GM12878 (cell line): ENCODE measurements around the gene MYL12A. TPM values are rescaled to one million over a fixed set of nuclear protein-coding genes. Genes with fewer than 3 reads are reported as not detected.

Source experiments
- ATAC-seq: fragments of 200-7000 bp; cut with Tn5 transposase; 3 replicates; pipeline ENCODE4 v1.9.1; 2020; ENCODE audit warnings: mild to moderate bottlenecking, moderate library complexity
- BruUV-seq: library from RNA; stranded (reverse); fragments of 400-500 nt; replicated peaks from 2 replicates; lab custom pipeline; 2021; lab: Mats Ljungman, UMichigan
- CTCF ChIA-PET: fragments of 300-600 bp; sonication (Branson Sonifier 250); formaldehyde crosslinking; extraction: SDS; loops from one replicate; lab custom pipeline; 2021; ENCODE audit warnings: inconsistent platforms; lab: Yijun Ruan, JAX
- POLR2A ChIA-PET: fragments of 350-600 bp; formaldehyde crosslinking; extraction: SDS; loops from one replicate; lab custom pipeline; 2021; ENCODE audit warnings: inconsistent platforms; lab: Charles Lee
- RAD21 ChIA-PET: fragments of 300-600 bp; sonication (Branson Sonifier 250); formaldehyde crosslinking; loops from one replicate; lab custom pipeline; 2023; ENCODE audit warnings: antibody characterized with exemption; ENCODE audit not compliant: unreplicated experiment; lab: Charles Lee
- SMC1A ChIA-PET: fragments of 300-600 bp; sonication (Branson Sonifier 250); formaldehyde crosslinking; loops from one replicate; lab custom pipeline; 2023; ENCODE audit not compliant: unreplicated experiment, uncharacterized antibody; lab: Charles Lee
- DNase-seq: peaks from one replicate; pipeline ENCODE4 v3.0.0-alpha.2; 2011; ENCODE audit warnings: low read depth, low spot score
- FAIRE-seq: peaks from 3 replicates; lab custom pipeline; 2011; peaks lifted over from hg19 to GRCh38; lab: Jason Lieb, UNC
- H2AFZ ChIP-seq: 2 replicates; pipeline ENCODE4 v1.6.0; 2011; ENCODE audit warnings: low read depth, low read length, control low read depth; ENCODE audit not compliant: control insufficient read depth
- H3K27ac ChIP-seq: 2 replicates; pipeline ENCODE4 v1.5.1; 2011; ENCODE audit warnings: control low read depth; ENCODE audit not compliant: control insufficient read depth, insufficient read depth
- H3K27me3 ChIP-seq, 2 experiments: replicated peaks in 1 of 2; 2 replicates each; pipeline versions ENCODE4 v1.6.0 to v1.6.1; 2011; ENCODE audit warnings: low read length in 1 of 2; ENCODE audit not compliant: control insufficient read depth in 2 of 2, insufficient read depth in 2 of 2
- H3K36me3 ChIP-seq, 2 experiments: 2 replicates each; pipeline ENCODE4 v1.5.1; 2011; ENCODE audit warnings: low read length in 1 of 2; ENCODE audit not compliant: control insufficient read depth in 2 of 2, insufficient read depth in 2 of 2
- H3K4me1 ChIP-seq: 2 replicates; pipeline ENCODE4 v1.6.1; 2011; ENCODE audit warnings: mild to moderate bottlenecking, low read length, moderate library complexity, mixed read lengths; ENCODE audit not compliant: control insufficient read depth, insufficient read depth
- H3K4me2 ChIP-seq: 2 replicates; pipeline ENCODE4 v1.6.0; 2011; ENCODE audit warnings: control low read depth; ENCODE audit not compliant: control insufficient read depth, insufficient read depth
- H3K4me3 ChIP-seq: fragments of 200-600 bp; sonication (generic); 2 replicates; pipeline ENCODE4 v1.5.1; 2016
- H3K79me2 ChIP-seq: 2 replicates; pipeline ENCODE4 v1.6.0; 2011; ENCODE audit warnings: low read length; ENCODE audit not compliant: control insufficient read depth, insufficient read depth
- H3K9ac ChIP-seq: 2 replicates; pipeline ENCODE4 v1.8.0; 2011; ENCODE audit warnings: low read length, control low read depth, mixed read lengths; ENCODE audit not compliant: control insufficient read depth, insufficient read depth
- H3K9me3 ChIP-seq: replicated peaks from 3 replicates; pipeline ENCODE4 v1.5.1; 2011; ENCODE audit warnings: mild to moderate bottlenecking, low read length; ENCODE audit not compliant: control insufficient read depth, insufficient read depth
- H4K20me1 ChIP-seq: 2 replicates; pipeline ENCODE4 v1.6.0; 2011; ENCODE audit not compliant: control insufficient read depth, insufficient read depth
- BCL11A ChIP-seq: IDR thresholded peaks from 2 replicates; pipeline ENCODE4 v1.6.1; 2011; ENCODE audit warnings: low read depth, low read length
- CREB1 ChIP-seq: IDR thresholded peaks from 2 replicates; pipeline ENCODE4 v1.6.1; 2012; ENCODE audit warnings: low read depth, mild to moderate bottlenecking, inconsistent platforms
- CREM ChIP-seq: IDR thresholded peaks from 2 replicates; pipeline ENCODE4 v1.6.1; 2014; ENCODE audit warnings: antibody characterized with exemption, low read depth
- EP300 ChIP-seq, 2 experiments: fragments of 150-350 bp in 1 of 2; IDR thresholded peaks; 2 replicates each; pipeline ENCODE4 v1.6.1; 2011 to 2012; ENCODE audit warnings: low read depth in 2 of 2, low read length in 2 of 2, borderline replicate concordance in 1 of 2, improper control_type of control experiment in 1 of 2, inconsistent platforms in 1 of 2; ENCODE audit not compliant: control insufficient read depth in 1 of 2
- HDAC2 ChIP-seq: fragments of 200-600 bp; sonication (generic); IDR thresholded peaks from 2 replicates; pipeline ENCODE4 v1.6.1; 2017
- NFYB ChIP-seq: IDR thresholded peaks from 2 replicates; pipeline ENCODE4 v1.6.1; 2011; ENCODE audit warnings: low read depth, mild to moderate bottlenecking, low read length, improper control_type of control experiment, moderate library complexity; ENCODE audit not compliant: insufficient read depth
- NKRF ChIP-seq: fragments of 450-650 bp; conservative IDR thresholded peaks from 2 replicates; pipeline ENCODE4 v1.6.1; 2017; ENCODE audit warnings: mild to moderate bottlenecking, moderate library complexity
- USF1 ChIP-seq: IDR thresholded peaks from 2 replicates; pipeline ENCODE4 v1.6.1; 2011; ENCODE audit warnings: borderline replicate concordance, low read depth, mild to moderate bottlenecking, moderate library complexity, mixed read lengths, low read length; ENCODE audit not compliant: insufficient read depth; ENCODE audit errors: extremely low read length
- ZNF207 ChIP-seq: fragments of 450-650 bp; IDR thresholded peaks from 2 replicates; pipeline ENCODE4 v1.6.1; 2014; ENCODE audit warnings: antibody characterized with exemption, mild to moderate bottlenecking, borderline replicate concordance
- ZNF384 ChIP-seq: IDR thresholded peaks from 2 replicates; pipeline ENCODE4 v1.6.1; 2012; ENCODE audit warnings: low read depth, mild to moderate bottlenecking, low read length, improper control_type of control experiment, borderline replicate concordance
- WGBS: methylation state at CpG from one replicate; pipeline ENCODE4 v1.1.6; 2016; ENCODE audit warnings: low lambda C conversion rate; ENCODE audit not compliant: insufficient replicate concordance, insufficient coverage; ENCODE audit errors: missing lambda C conversion rate; 5-methylcytosine and 5-hydroxymethylcytosine counted together
- in situ Hi-C: fragments of 300-500 bp; cut with MboI; formaldehyde crosslinking; loops from 9 replicates; pipeline ENCODE4 v1.14.3; 2018; ENCODE audit warnings: mixed read lengths
- intact Hi-C: fragments of 100-400 bp; cut with micrococcal nuclease; formaldehyde crosslinking; loops from one replicate; pipeline ENCODE4 v1.14.2; 2022; ENCODE audit not compliant: unreplicated experiment
- polyA plus RNA-seq, 11 experiments: library from polyadenylated mRNA; depleted of rRNA in 4 of 11; unstranded in 6 of 11; stranded (reverse) in 5 of 11; fragments of >200 nt; fragmentation: Nextera tagmentation in 4 of 11; fragmentation: Illumina TruSeq in 1 of 11; extraction: Ambion mirVana in 4 of 11; extraction: Trizol in 1 of 11; gene quantifications; 1 replicate in 1 of 11; 2 replicates in 10 of 11; pipeline versions ENCODE4 v1.2.1 to v1.2.3, GENCODE V29; 2011 to 2016; ENCODE audit warnings: inconsistent platforms in 2 of 11, missing spikeins in 2 of 11, low read depth in 1 of 11
- total RNA-seq, 4 experiments: library from RNA; depleted of rRNA in 3 of 4; stranded (reverse); fragments of >200 nt in 3 of 4; fragmentation: Illumina TruSeq in 1 of 4; extraction: Trizol in 1 of 4; gene quantifications; 2 replicates each; pipeline versions ENCODE4 v1.2.1 to v1.2.3, GENCODE V29; 2013 to 2021
- TF ChIP-seq, protein P1 (sequence below): IDR thresholded peaks from 2 replicates; pipeline ENCODE4 v1.6.1; 2012; ENCODE audit warnings: improper control_type of control experiment, low read depth, low read length; ENCODE audit not compliant: insufficient replicate concordance
- TF ChIP-seq, protein P2 (sequence below): fragments of 450-650 bp; IDR thresholded peaks from 2 replicates; pipeline ENCODE4 v1.6.1; 2017; ENCODE audit warnings: low read depth, mild to moderate bottlenecking, moderate library complexity

The MYL12A gene
- total and polyA plus RNA-seq, 10 of the 15 experiments (the other 5 are each of a cell fraction or from before 2014, with no cell fraction given): 488 to 1,663 (median 924) TPM

DNA sequence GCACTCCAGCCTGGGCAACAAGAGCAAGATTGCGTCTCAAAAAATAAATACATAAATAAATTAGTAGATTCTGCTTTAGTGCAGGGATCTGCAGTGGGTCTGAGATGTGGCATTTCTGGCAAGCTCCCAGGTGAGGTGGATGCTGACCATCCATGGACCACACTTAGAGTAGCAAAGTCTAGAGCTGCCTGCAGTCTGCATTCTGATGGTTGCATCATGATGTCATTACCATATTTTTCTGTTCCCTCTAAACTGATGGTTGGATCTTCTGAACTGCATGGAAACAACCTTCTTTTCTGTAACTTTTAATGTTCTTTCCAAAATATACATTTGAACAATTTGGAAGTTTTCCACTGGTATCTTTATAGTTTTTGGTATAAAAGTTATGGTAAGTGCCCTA lies 57.2 kb downstream of the MYL12A start (continued):
- TF ChIP-seq, protein P1, sequence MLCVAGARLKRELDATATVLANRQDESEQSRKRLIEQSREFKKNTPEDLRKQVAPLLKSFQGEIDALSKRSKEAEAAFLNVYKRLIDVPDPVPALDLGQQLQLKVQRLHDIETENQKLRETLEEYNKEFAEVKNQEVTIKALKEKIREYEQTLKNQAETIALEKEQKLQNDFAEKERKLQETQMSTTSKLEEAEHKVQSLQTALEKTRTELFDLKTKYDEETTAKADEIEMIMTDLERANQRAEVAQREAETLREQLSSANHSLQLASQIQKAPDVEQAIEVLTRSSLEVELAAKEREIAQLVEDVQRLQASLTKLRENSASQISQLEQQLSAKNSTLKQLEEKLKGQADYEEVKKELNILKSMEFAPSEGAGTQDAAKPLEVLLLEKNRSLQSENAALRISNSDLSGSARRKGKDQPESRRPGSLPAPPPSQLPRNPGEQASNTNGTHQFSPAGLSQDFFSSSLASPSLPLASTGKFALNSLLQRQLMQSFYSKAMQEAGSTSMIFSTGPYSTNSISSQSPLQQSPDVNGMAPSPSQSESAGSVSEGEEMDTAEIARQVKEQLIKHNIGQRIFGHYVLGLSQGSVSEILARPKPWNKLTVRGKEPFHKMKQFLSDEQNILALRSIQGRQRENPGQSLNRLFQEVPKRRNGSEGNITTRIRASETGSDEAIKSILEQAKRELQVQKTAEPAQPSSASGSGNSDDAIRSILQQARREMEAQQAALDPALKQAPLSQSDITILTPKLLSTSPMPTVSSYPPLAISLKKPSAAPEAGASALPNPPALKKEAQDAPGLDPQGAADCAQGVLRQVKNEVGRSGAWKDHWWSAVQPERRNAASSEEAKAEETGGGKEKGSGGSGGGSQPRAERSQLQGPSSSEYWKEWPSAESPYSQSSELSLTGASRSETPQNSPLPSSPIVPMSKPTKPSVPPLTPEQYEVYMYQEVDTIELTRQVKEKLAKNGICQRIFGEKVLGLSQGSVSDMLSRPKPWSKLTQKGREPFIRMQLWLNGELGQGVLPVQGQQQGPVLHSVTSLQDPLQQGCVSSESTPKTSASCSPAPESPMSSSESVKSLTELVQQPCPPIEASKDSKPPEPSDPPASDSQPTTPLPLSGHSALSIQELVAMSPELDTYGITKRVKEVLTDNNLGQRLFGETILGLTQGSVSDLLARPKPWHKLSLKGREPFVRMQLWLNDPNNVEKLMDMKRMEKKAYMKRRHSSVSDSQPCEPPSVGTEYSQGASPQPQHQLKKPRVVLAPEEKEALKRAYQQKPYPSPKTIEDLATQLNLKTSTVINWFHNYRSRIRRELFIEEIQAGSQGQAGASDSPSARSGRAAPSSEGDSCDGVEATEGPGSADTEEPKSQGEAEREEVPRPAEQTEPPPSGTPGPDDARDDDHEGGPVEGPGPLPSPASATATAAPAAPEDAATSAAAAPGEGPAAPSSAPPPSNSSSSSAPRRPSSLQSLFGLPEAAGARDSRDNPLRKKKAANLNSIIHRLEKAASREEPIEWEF: no peak

- H3K36me3 ChIP-seq: no peaks in the 10 kb centered on the region
- WGBS: 26% methylated on average over 7 of the region's 7 CpGs
- H3K79me2 ChIP-seq: no peaks in the 10 kb centered on the region
- H2AFZ ChIP-seq: no peak overlapping the region
- FAIRE-seq (peak; percentile 75), ATAC-seq (peak; percentile 91), DNase-seq (no peak)
- BruUV-seq: no TSS peak
- POLR2A ChIA-PET: no interaction called here
- RAD21 ChIA-PET: no interaction called here
- no peak overlapping the region for H3K4me2 ChIP-seq
- in situ Hi-C loops (no loop called here), intact Hi-C loops (no loop called here)
- H3K27ac ChIP-seq: no peak overlapping the region
- H3K9ac ChIP-seq: no peak overlapping the region
- CTCF ChIA-PET: interaction anchor here (1.6 kb wide), 2 partner anchors 27 to 360 kb away, joined by 3 read pairs; no protein-coding TSS in a partner anchor
- no peak overlapping the region for H3K4me3 ChIP-seq
- H3K9me3 ChIP-seq: no peaks in the 10 kb centered on the region
- no peaks in the 10 kb centered on the region for H3K4me1 ChIP-seq
- H3K27me3 ChIP-seq: no peaks in the 10 kb centered on the region
- no peaks in the 10 kb centered on the region for H4K20me1 ChIP-seq
- SMC1A ChIA-PET: interaction anchor here (1.2 kb wide), 1 partner anchor 98 kb away, joined by 3 read pairs; no protein-coding TSS in a partner anchor
- no peak for TF ChIP-seq ZNF384
- no peak for TF ChIP-seq USF1
- TF ChIP-seq CREB1: 0 out of 2 replicates have a peak, but pooled peaks have one; percentile 32
- no peak for TF ChIP-seq NKRF
- TF ChIP-seq, protein P2, sequence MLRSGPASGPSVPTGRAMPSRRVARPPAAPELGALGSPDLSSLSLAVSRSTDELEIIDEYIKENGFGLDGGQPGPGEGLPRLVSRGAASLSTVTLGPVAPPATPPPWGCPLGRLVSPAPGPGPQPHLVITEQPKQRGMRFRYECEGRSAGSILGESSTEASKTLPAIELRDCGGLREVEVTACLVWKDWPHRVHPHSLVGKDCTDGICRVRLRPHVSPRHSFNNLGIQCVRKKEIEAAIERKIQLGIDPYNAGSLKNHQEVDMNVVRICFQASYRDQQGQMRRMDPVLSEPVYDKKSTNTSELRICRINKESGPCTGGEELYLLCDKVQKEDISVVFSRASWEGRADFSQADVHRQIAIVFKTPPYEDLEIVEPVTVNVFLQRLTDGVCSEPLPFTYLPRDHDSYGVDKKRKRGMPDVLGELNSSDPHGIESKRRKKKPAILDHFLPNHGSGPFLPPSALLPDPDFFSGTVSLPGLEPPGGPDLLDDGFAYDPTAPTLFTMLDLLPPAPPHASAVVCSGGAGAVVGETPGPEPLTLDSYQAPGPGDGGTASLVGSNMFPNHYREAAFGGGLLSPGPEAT: no peak
- peak in 1 of 2 experiments; percentile 10; a peak in 1 of 4 replicates for TF ChIP-seq EP300 (IDR thresholded peaks at IDR 0.05; ENCODE audit: borderline replicate concordance in 1 of 2, control insufficient read depth in 1 of 2, low read depth in 2 of 2, low read length in 2 of 2)
- no peak for TF ChIP-seq NFYB
- peak; percentile 19; the same call in 1 of the 2 replicates for TF ChIP-seq BCL11A
- TF ChIP-seq CREM: peak; percentile 30; the same call in 1 of the 2 replicates
- TF ChIP-seq HDAC2: no peak
- no peak for TF ChIP-seq ZNF207
These were observed 57.8 kb downstream of the MYL12A start for GRCh38 chr18:3305354-3305762.
